Adrenal gland (tissue), 5 donors: ENCODE results near the gene CLEC16A.

Experiments used
- POLR2A ChIP-seq, 2 donors: fragments of 450-650 bp; IDR thresholded peaks; one replicate each; pipeline ENCODE4 v1.6.1; 2017; ENCODE audit warnings: antibody characterized with exemption in 2 of 2, mild to moderate bottlenecking in 2 of 2, moderate library complexity in 1 of 2
- TF ChIP-seq, protein P1 (sequence below), 6 experiments: fragments of 450-650 bp in 4 of 6; fragments of 200-600 bp in 2 of 6; sonication (generic) in 1 of 6; IDR thresholded peaks; 1 replicate in 5 of 6; 2 replicates in 1 of 6; pipeline versions ENCODE4 v1.5.1 to v1.8.0; 2016 to 2021; ENCODE audit warnings: antibody characterized with exemption in 6 of 6, mild to moderate bottlenecking in 2 of 6, moderate library complexity in 1 of 6
- donor health status: DM: no; HTN: no; CAD: no.

- TF ChIP-seq, protein P1, sequence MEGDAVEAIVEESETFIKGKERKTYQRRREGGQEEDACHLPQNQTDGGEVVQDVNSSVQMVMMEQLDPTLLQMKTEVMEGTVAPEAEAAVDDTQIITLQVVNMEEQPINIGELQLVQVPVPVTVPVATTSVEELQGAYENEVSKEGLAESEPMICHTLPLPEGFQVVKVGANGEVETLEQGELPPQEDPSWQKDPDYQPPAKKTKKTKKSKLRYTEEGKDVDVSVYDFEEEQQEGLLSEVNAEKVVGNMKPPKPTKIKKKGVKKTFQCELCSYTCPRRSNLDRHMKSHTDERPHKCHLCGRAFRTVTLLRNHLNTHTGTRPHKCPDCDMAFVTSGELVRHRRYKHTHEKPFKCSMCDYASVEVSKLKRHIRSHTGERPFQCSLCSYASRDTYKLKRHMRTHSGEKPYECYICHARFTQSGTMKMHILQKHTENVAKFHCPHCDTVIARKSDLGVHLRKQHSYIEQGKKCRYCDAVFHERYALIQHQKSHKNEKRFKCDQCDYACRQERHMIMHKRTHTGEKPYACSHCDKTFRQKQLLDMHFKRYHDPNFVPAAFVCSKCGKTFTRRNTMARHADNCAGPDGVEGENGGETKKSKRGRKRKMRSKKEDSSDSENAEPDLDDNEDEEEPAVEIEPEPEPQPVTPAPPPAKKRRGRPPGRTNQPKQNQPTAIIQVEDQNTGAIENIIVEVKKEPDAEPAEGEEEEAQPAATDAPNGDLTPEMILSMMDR (IDR thresholded peaks at IDR 0.05): no peak
- no peak for TF ChIP-seq POLR2A (IDR thresholded peaks at IDR 0.05)
Measured at GRCh38 chr16:11140098-11140375, 195.7 kb downstream of the CLEC16A start.
